Measurements from ENCODE around the gene IRS2. TPM values are rescaled to one million over a fixed set of nuclear protein-coding genes. Genes with fewer than 3 reads are reported as not detected.

IRS2 gene
- total and polyA plus RNA-seq, 2 experiments from 2014 or later: 3.6 to 14.5 TPM

- TF ChIP-seq ZNF462 (CRISPR knock-in tag; IDR thresholded peaks at IDR 0.05) (no peak), JUNB (IDR thresholded peaks at IDR 0.05; ENCODE audit: unreplicated experiment) (no peak)
Measured at GRCh38 chr13:109764045-109764444, 22.3 kb downstream of the IRS2 start (continued).

- Histone ChIP-seq H3K27ac (ENCODE audit: low read depth) (no peak overlapping the region), H3F3A (replicated peaks; ENCODE audit: low read depth) (no peaks in the 10 kb centered on the region), H3K27me3 (ENCODE audit: insufficient read depth) (no peaks in the 10 kb centered on the region), H3K36me3 (ENCODE audit: insufficient read depth) (no peaks in the 10 kb centered on the region), H3K4me2 (no peak overlapping the region), H3K79me2 (replicated peaks; ENCODE audit: insufficient read depth) (peaks cover 80% of the 10 kb centered on the region), H4K20me1 (replicated peaks; ENCODE audit: insufficient read depth) (peaks cover 35% of the 10 kb centered on the region), H3K4me1 (ENCODE audit: insufficient read depth) (peaks cover 7% of the 10 kb centered on the region; the same call in 1 of the 2 replicates), H3K4me3 (no peak overlapping the region), H3K9me2 (ENCODE audit: insufficient read depth) (no peaks in the 10 kb centered on the region), H2AFZ (no peak overlapping the region)
- Mint-ChIP-seq H3K4me1 (peaks cover 46% of the 10 kb centered on the region), H3K9me3 (no peaks in the 10 kb centered on the region), H3K27ac (no peak overlapping the region), H3K4me3 (no peak overlapping the region), H3K36me3 (ENCODE audit: low read depth) (no peaks in the 10 kb centered on the region), H3K27me3 (ENCODE audit: insufficient read depth, low read depth, poor library complexity) (no peaks in the 10 kb centered on the region)
- no peak for ATAC-seq
- DNase-seq (ENCODE audit: low spot score): no peak
- TF ChIP-seq ETS1 (IDR thresholded peaks at IDR 0.05) (no peak), ZNF331 (CRISPR knock-in tag; IDR thresholded peaks at IDR 0.05; ENCODE audit: low read depth) (no peak), ZNF462 (CRISPR knock-in tag; IDR thresholded peaks at IDR 0.05) (no peak)
Measured at GRCh38 chr13:109762791-109763190, 23.6 kb downstream of the IRS2 start.

Measured in GM23338 (cell line).